Erythroblast (primary cell): ENCODE results near the gene EYS.

ENCODE experiments used
- GATA1 ChIP-seq: IDR thresholded peaks from 2 replicates; pipeline ENCODE4 v1.6.1; 2011; ENCODE audit warnings: low read depth, mild to moderate bottlenecking, control low read depth, low read length, moderate library complexity
- POLR2A ChIP-seq: IDR thresholded peaks from 2 replicates; pipeline ENCODE4 v1.6.1; 2011; ENCODE audit warnings: mild to moderate bottlenecking, low read length

- TF ChIP-seq POLR2A (no peak), GATA1 (no peak)
Observed at GRCh38 chr6:65004283-65004682, 702.7 kb downstream of the EYS start.
